HG02571 (cell line): ENCODE measurements around the gene HCFC1R1.
A peak's percentile ranks its signal among the peaks of the same experiment; 100 is the strongest.

Experiments used
- ATAC-seq: cut with Tn5 transposase; IDR thresholded peaks from one replicate; pipeline ENCODE4 v1.9.1; 2021; ENCODE audit warnings: mild to moderate bottlenecking, moderate library complexity; ENCODE audit not compliant: unreplicated experiment

The HCFC1R1 gene

GRCh38 chr16:3004319-3004718 is 19.4 kb downstream of the HCFC1R1 start:
- peak; percentile 15 for ATAC-seq

GRCh38 chr16:3003582-3004270 is 20.0 kb downstream of the HCFC1R1 start:
- peak; percentile 93 for ATAC-seq

GRCh38 chr16:3001316-3001715 is 22.4 kb downstream of the HCFC1R1 start:
- ATAC-seq, result no peak

GRCh38 chr16:3000540-3000939 is 23.2 kb downstream of the HCFC1R1 start:
- no peak for ATAC-seq

- ATAC-seq, result no peak
Observed at GRCh38 chr16:2999929-3000328, 23.8 kb downstream of the HCFC1R1 start.

- no peak for ATAC-seq
Observed at GRCh38 chr16:2996298-2996697, 27.4 kb downstream of the HCFC1R1 start.

GRCh38 chr16:2992383-2993081 is 31.2 kb downstream of the HCFC1R1 start:
- ATAC-seq, result no peak

GRCh38 chr16:2991566-2992261 is 32.0 kb downstream of the HCFC1R1 start:
- no peak for ATAC-seq

- no peak for ATAC-seq
Observed at GRCh38 chr16:2990891-2991290, 32.9 kb downstream of the HCFC1R1 start.

GRCh38 chr16:2988590-2989099 is 35.1 kb downstream of the HCFC1R1 start:
- ATAC-seq, result no peak

GRCh38 chr16:2987833-2988232 is 35.9 kb downstream of the HCFC1R1 start:
- ATAC-seq, result no peak

GRCh38 chr16:2987286-2987685 is 36.5 kb downstream of the HCFC1R1 start:
- ATAC-seq, result no peak

- ATAC-seq, result no peak
Observed at GRCh38 chr16:2986623-2987188, 37.0 kb downstream of the HCFC1R1 start.

- no peak for ATAC-seq
Observed at GRCh38 chr16:2985893-2986355, 37.8 kb downstream of the HCFC1R1 start.

GRCh38 chr16:2985462-2985861 is 38.3 kb downstream of the HCFC1R1 start:
- no peak for ATAC-seq

- no peak for ATAC-seq
Observed at GRCh38 chr16:2983706-2984136, 40.0 kb downstream of the HCFC1R1 start.

GRCh38 chr16:2982402-2982801 is 41.3 kb downstream of the HCFC1R1 start:
- no peak for ATAC-seq

- ATAC-seq, result no peak
Observed at GRCh38 chr16:2981899-2982250, 41.9 kb downstream of the HCFC1R1 start.

GRCh38 chr16:2981177-2981898 is 42.4 kb downstream of the HCFC1R1 start:
- ATAC-seq, result no peak
